ENCODE data around the gene FGFRL1.

- TF ChIP-seq CTCF (IDR thresholded peaks at IDR 0.05) (no peak), POLR2A (IDR thresholded peaks at IDR 0.05) (no peak)
Measured at GRCh38 chr4:1019729-1020470, 8.5 kb downstream of the FGFRL1 start.
